Fibroblast of skin of left quadriceps (primary cell): Measurements from ENCODE around the gene CIITA.
"Not testable (repeated sequence)": the region's sequence is repeated elsewhere in the genome, so short reads cannot be mapped to it uniquely, and the experiment has no call there.

Source experiments
- DNase-seq, 2 experiments: peaks; one replicate each; pipeline ENCODE4 v3.0.0-alpha.2; 2013; ENCODE audit warnings: low read depth in 2 of 2

CIITA gene

GRCh38 chr16:10921536-10922327 is 44.7 kb downstream of the CIITA start:
- DNase-seq = no peak

GRCh38 chr16:10922328-10923145 is 45.5 kb downstream of the CIITA start:
- DNase-seq = no peak

GRCh38 chr16:10923146-10923649 is 46.2 kb downstream of the CIITA start:
- no peak for DNase-seq

- no peak for DNase-seq
These were observed 46.7 kb downstream of the CIITA start for GRCh38 chr16:10923650-10924214.

GRCh38 chr16:10925285-10925684 is 48.3 kb downstream of the CIITA start:
- DNase-seq = not testable (repeated sequence)

- DNase-seq = no peak
These were observed 49.1 kb downstream of the CIITA start for GRCh38 chr16:10926094-10926493.

- no peak for DNase-seq
These were observed 49.9 kb downstream of the CIITA start for GRCh38 chr16:10926867-10927266.

GRCh38 chr16:10927497-10928112 is 50.6 kb downstream of the CIITA start:
- no peak for DNase-seq

- not testable (repeated sequence) for DNase-seq
These were observed 52.1 kb downstream of the CIITA start for GRCh38 chr16:10929097-10929496.

GRCh38 chr16:10929853-10930754 is 53.1 kb downstream of the CIITA start:
- DNase-seq = no peak

GRCh38 chr16:10930755-10931093 is 53.7 kb downstream of the CIITA start:
- no peak for DNase-seq

GRCh38 chr16:10931134-10931533 is 54.1 kb downstream of the CIITA start:
- no peak for DNase-seq

GRCh38 chr16:10931977-10932632 is 55.1 kb downstream of the CIITA start:
- DNase-seq = no peak

- no peak for DNase-seq
These were observed 56.1 kb downstream of the CIITA start for GRCh38 chr16:10932959-10933710.

GRCh38 chr16:10933865-10934264 is 56.9 kb downstream of the CIITA start:
- no peak for DNase-seq

GRCh38 chr16:10934325-10935107 is 57.5 kb downstream of the CIITA start:
- no peak for DNase-seq

GRCh38 chr16:10935226-10935915 is 58.4 kb downstream of the CIITA start:
- no peak for DNase-seq

- DNase-seq = no peak
These were observed 59.4 kb downstream of the CIITA start for GRCh38 chr16:10936272-10936984.
